Measurements from ENCODE around the gene AFF3.

DNA sequence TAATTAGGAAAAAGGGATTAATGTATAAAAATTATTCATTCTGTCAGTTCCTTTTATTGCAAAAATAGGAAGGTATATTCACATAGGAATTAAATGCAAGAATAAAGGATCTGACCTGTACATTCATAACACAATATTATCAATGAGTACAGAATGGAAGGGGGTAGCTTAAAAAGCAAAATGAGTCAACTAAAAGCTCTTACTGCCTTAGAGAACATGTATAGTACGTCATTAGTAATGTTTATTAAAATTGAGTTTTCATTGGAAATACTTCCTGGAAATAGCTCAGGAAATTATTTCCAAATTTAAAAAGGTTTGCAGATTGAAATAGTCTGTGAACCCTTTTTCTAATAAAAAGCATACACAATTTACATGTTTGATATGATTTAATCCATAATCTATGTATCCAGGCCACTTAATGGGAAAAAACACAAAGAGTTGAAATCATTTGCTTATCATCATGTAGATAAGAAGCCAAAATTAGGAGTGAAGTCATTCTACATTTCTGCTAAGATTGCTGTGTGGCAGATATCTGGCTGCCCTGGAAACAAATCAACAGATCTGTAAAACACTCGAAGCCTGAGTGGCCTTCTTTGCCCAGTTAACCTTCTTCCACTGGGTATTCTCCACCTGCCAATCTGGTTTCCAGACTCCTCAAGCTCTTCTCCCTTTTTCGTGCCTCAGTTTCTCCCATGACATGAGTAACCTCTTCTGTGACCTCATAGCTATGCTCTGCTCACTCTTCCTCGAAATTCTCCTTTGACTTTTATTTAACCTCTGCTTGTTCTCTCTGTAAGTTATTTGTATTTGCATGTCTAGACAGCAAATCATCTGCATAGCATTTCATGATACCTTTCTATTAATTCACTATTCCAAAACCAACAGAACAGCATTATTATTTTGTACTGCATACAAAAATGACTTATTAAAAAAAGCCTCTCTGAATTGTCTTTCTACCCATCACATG, 471.3 kb downstream of the AFF3 start:
- TF ChIP-seq POLR2A (IDR thresholded peaks at IDR 0.05) (no peak), POLR2AphosphoS5 (IDR thresholded peaks at IDR 0.05) (no peak)
